ENCODE data around the gene PLIN4.
"Not testable (repeated sequence)": the region's sequence is repeated elsewhere in the genome, so short reads cannot be mapped to it uniquely, and the experiment has no call there.

PLIN4 gene

GRCh38 chr19:4547303-4548237 is 29.3 kb upstream of the PLIN4 start:
- DNase-seq, result peak; percentile 18

- DNase-seq, result no peak
Observed at GRCh38 chr19:4543842-4544647, 25.8 kb upstream of the PLIN4 start.

GRCh38 chr19:4542896-4543841 is 24.9 kb upstream of the PLIN4 start:
- no peak for DNase-seq

GRCh38 chr19:4541806-4542145 is 23.5 kb upstream of the PLIN4 start:
- DNase-seq, result not testable (repeated sequence)

GRCh38 chr19:4541114-4541805 is 23.0 kb upstream of the PLIN4 start:
- DNase-seq, result no peak

- DNase-seq, result peak; percentile 16
Observed at GRCh38 chr19:4539693-4540581, 21.7 kb upstream of the PLIN4 start, which contains the start of gene LRG1. TSS of gene LRG1 (minus strand) at chr19:4540036. CDS start at chr19:4540013, 23 bp downstream.

- no peak for DNase-seq
Observed at GRCh38 chr19:4539169-4539692, 20.9 kb upstream of the PLIN4 start.

- no peak for DNase-seq
Observed at GRCh38 chr19:4538601-4538954, 20.3 kb upstream of the PLIN4 start.

- no peak for DNase-seq
Observed at GRCh38 chr19:4537953-4538600, 19.8 kb upstream of the PLIN4 start.

GRCh38 chr19:4536798-4537197 is 18.5 kb upstream of the PLIN4 start:
- no peak for DNase-seq

- DNase-seq, result peak; percentile 28
Observed at GRCh38 chr19:4534836-4535658, 16.8 kb upstream of the PLIN4 start, which contains the start of gene PLIN5. TSS of gene PLIN5 (minus strand) at chr19:4535224. CDS start at chr19:4534074, 1,150 bp downstream.

- no peak for DNase-seq
Observed at GRCh38 chr19:4533835-4534424, 15.6 kb upstream of the PLIN4 start.

GRCh38 chr19:4533334-4533733 is 15.0 kb upstream of the PLIN4 start:
- no peak for DNase-seq

GRCh38 chr19:4531562-4532165 is 13.4 kb upstream of the PLIN4 start:
- no peak for DNase-seq

GRCh38 chr19:4529924-4530522 is 11.7 kb upstream of the PLIN4 start:
- DNase-seq, result no peak

GRCh38 chr19:4528843-4529242 is 10.6 kb upstream of the PLIN4 start:
- no peak for DNase-seq

GRCh38 chr19:4527377-4527776 is 9.1 kb upstream of the PLIN4 start:
- not testable (repeated sequence) for DNase-seq

GRCh38 chr19:4525563-4526002 is 7.3 kb upstream of the PLIN4 start:
- DNase-seq, result no peak

Measured in activated CD4-positive, alpha-beta T cell treated with anti-CD3 and anti-CD28 coated beads, Interleukin-2, amount 50 U/mL, for 16 hours (primary cell).